Measurements from ENCODE around the gene ZNF267.
A peak's percentile ranks its signal among the peaks of the same experiment; 100 is the strongest.
"Not testable (repeated sequence)": the region's sequence is repeated elsewhere in the genome, so short reads cannot be mapped to it uniquely, and the experiment has no call there.

ZNF267 gene

DNA sequence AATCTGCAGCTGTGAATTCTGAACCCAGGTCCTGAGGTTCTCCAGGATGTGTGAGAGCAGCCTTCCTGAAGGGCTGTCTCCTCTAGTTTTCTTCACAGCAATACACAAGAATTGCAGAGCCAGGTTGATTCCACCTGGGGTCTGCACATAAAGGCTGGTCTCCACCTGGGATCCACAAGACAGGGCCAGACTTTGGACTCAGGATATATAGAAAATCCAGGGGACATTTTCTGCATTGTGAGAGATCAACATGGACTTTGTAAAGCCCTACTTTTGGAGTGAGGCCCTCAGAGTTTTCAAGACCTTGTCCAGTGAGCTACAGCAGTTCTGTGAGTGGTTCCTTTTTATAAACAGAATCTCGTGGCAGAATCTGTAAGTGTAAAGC lies 6.3 kb downstream of the ZNF267 start:
- no peak for DNase-seq

DNA sequence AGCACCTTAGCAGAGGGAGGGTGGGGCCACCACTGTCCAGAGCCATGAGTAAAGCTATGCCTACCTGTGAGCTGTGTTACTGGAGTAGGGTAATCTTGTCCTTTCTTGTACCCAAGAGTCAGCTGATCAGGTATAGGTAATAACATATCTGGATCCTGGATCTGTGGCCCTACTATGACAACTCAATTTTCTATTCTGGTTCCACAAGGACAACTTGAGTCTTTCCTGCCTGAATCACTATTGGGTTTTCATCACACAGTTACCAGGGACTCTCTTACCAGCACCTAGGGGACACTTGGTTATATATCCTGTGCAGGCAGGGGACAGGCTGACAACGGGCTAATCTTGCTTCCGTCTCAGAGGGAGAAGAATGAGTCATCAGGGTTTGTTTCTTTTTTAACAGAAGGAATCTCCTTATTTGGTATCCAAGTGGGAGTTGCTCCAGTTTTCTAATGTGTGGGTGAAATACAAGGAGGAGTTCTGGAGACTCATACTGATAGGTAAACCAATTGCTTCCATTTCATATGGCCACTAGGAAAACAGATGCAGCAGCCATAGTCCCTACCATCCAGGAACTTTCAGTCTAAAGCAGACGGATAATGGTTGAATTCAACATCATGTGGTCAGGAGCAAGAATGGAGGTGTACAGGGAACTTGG lies 6.8 kb downstream of the ZNF267 start:
- DNase-seq: peak; percentile 39

DNA sequence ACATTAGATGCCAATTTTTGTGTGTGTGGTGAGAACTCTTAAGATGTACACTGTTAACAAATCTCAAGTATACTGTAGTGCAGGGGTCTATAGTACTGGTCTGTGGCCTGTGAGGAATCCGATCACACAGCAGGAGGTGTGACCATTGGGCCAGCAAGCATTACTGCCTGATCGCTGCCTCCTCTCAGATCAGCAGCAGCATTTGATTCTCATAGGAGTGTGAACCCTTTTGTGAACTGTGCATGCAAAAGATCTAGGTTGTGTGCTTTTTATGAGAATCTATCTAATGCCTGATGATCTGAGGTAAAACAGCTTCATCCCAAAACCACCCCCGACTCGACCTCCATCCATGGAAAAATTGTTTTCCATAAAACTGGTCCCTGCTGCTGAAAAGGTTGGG lies 12.6 kb downstream of the ZNF267 start:
- DNase-seq: no peak

DNA sequence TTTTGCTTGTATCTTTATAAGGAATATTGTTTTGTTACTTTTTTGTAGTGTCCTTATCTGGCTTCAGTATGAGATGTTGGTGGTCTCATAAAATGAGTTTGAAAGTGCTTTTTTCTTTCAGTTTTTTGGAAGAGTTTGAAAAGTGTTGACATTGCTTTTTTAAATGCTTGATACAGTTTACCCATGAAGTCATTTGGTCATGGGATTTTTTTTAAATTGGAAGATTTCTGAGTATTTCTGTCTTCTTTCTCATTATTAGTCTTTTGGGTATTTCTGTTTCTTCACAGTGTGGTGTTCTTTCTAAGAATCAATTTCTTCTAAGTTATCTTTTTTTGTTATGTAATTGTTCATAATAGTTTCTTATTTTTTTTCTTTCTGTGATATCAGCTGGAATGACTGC lies 15.1 kb downstream of the ZNF267 start:
- no peak for DNase-seq

DNA sequence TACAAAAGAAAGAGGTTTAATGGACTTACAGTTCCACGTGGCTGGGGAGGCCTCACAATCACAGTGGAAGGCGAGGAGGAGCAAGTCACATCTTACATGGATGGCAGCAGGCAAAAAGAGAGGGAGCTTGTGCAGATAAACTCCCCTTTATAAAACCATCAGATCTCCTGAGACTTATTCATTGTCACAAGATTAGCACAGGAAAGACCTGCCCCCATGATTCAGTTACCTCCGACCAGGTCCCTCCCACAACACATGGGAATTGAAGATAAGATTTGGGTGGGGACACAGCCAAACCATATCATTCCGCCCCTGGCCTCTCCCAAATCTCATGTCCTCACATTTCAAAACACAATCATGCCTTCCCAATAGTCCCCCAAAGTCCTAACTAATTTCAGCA lies 18.5 kb downstream of the ZNF267 start:
- DNase-seq: not testable (repeated sequence)

DNA sequence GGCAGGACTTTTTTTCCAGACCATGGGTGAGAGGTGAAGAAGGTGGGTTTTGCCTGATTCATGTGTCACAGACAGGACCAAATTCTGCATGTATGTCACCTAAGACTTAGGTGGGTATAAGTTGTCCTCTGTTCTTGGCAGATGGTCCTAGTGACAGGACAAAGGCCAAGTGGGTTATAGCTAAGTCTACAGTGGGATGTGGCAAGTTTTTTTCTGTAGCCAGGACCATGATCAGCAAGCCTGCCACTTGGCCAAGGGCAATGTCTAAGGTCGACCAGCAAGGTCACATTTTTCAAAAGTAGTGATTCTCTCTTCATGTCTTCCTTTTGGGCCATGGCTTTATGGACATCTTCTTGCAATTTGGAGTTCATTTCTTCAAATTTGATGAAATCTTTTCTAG lies 20.2 kb downstream of the ZNF267 start:
- DNase-seq: no peak

DNA sequence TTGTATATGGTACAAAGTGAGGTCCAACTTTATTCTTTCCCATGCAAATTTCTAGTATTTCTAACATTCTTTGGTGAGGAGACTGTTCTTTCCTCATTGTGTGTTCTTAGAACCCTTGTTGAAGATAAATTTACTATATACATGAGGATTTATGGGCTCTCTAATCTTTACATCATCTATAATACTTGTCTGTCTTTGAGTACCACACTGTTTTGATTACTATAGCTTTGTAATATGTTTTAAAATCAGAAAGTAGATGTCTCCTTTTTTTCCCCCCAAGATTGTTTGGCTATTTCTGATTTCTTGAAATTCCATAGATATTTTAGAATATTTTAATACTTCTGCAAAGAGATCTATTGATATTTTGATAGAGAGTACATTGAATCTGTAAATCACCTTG lies 23.7 kb downstream of the ZNF267 start:
- no peak for DNase-seq

DNA sequence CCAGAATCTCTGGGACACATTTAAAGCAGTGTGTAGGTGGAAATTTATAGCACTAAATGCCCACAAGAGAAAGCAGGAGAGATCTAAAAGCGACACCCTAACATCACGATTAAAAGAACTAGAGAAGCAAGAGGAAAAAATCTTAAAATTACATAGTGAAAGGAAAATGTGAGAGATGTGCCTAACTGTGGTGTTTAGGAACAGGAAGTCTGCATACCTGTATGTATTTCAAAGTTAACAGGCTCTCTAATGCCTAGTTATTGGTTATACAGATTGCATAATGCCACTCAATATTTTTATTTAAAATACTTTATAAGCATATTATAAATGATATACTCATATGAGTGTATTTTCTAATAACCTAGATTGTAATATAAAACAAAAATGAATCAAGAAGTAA lies 25.9 kb downstream of the ZNF267 start:
- no peak for DNase-seq

DNA sequence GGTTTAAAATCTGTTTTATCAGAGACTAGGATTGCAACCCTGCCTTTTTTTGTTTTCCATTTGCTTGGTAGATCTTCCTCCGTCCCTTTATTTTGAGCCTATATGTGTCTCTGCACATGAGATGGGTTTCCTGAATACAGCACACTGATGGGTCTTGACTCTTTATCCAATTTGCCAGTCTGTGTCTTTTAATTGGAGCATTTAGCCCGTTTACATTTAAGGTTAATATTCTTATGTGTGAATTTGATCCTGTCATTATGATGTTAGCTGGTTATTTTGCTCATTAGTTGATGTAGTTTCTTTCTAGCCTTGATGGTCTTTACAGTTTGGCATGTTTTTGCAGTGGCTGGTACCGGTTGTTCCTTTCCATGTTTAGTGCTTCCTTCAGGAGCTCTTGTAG lies 31.0 kb downstream of the ZNF267 start:
- DNase-seq: not testable (repeated sequence)

DNA sequence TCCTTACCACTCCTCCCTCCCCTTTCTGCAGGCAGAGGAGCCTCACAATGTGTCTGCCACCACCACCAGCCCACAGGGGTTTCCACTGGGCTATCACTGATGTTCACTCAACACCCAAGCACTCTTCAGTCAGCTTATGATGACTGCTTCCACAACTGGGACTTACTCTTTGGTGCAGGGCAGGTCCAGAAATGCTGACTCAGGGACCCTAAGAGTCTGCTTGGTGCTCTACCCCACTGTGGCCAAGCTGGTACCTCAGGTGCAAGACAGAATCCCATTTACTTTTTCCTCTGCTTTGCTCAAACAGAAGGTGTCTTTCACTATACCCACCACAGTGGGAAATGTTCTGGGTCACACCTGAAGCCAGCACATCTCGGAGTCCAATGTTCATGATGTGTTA lies 40.1 kb downstream of the ZNF267 start:
- no peak for DNase-seq

DNA sequence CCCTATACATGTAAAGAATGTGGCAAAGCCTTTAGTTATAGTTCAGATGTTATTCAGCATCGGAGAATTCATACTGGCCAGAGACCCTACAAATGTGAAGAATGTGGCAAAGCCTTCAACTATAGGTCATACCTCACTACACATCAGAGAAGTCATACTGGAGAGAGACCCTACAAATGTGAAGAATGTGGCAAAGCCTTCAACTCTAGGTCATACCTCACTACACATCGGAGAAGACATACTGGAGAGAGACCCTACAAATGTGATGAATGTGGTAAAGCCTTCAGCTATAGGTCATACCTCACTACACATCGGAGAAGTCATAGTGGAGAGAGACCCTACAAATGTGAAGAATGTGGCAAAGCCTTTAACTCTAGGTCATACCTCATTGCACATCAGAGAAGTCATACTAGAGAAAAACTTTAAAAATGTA lies 42.5 kb downstream of the ZNF267 start:
- no peak for DNase-seq

DNA sequence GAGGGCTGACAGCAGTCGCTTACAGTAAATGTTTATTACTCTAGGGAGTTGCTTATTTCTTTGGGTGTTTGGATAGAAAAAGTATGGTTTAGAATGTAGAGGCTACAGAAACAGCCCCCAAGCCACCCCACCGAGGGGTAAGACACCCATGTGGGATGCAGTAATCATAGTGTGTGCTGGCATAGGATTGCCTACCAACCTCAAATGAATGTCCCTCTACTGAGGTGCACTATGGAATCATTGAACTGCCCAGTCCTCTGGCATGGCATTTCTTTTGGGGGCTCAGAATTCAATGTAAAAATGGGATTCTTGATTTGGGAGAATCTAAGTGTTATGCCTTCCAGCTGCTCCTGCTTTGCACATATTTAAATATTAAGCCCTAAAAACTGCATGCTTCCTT lies 46.8 kb downstream of the ZNF267 start:
- DNase-seq: no peak

DNA sequence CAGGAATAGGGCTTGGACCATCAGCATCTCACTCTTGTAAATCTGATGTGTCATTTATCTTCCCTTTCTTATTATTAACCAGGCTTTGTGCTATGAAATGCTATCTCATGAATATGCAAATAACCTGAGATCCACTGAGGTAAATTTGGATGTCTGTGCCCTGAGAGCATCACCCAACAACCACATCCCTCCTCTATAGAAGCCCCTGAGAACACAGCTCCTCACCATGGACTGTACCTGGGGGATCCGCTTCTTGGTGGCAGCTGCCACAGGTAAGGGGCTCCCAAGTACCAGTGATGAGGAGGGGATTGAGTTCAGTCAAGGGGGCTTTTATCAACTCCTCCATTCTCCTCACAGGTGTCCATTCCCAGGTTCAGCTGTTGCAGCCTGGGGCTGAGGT lies 78.2 kb downstream of the ZNF267 start:
- DNase-seq: not testable (repeated sequence)

DNA sequence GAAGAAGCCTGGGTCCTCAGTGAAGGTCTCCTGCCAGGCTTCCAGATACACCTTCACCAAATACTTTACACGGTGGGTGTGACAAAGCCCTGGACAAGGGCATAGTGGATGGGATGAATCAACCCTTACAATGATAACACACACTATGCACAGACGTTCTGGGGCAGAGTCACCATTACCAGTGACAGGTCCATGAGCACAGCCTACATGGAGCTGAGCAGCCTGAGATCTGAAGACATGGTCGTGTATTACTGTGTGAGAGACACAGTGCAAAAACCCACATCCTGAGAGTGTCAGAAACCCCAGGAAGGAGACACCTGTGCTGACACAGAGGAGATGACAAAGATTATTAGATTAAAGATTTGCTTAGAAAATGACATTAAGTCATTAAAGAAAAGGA lies 78.6 kb downstream of the ZNF267 start:
- DNase-seq: not testable (repeated sequence)

DNA sequence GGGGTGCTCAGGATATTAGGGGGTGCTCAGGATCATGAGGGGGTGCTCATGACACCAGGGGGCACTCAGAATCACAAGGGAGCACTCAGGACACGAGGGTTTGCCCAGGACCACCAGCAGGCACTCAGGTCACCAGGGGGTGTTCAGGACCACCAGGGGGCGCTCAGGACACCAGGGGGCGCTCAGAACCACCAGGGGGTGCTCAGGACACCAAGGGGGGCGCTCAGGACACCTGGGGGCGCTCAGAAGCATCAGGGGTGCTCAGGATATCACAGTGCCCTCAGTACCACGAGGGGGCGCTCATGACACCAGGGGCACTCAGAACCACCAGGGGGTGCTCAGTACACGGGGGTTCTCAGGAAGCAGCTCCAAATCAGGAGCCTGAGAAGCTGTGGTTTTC lies 82.6 kb downstream of the ZNF267 start:
- DNase-seq: not testable (repeated sequence)

DNA sequence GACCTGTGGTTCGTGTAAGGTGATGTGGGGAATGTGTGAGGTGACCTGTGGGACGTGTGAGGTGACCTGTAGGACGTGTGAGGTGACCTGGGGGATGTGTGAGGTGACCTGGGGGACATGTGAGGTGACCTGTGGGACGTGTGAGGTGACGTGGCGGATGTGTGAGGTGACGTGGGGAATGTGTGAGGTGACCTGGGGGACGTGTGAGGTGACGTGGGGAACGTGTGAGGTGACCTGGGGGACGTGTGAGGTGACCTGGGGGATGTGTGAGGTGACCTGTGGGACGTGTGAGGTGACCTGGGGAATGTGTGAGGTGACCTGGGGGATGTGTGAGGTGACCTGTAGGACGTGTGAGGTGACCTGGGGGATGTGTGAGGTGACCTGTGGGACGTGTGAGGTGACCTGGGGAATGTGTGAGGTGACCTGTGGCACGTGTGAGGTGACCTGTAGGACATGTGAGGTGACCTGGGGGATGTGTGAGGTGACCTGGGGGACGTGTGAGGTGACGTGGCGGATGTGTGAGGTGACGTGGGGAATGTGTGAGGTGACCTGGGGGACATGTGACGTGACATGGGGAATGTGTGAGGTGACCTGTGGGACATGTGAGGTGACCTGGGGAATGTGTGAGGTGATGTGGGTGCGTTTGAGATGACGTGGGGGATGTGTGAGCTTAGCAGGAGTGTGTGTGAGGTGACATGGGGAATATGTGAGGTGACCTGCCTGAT lies 86.7 kb downstream of the ZNF267 start:
- not testable (repeated sequence) for DNase-seq

Measured in activated naive CD4-positive, alpha-beta T cell treated with anti-CD3 and anti-CD28 coated beads, Interleukin-2, amount 50 U/mL, for 16 hours (primary cell).